Measurements from ENCODE around the gene GFPT2. TPM values are rescaled to one million over a fixed set of nuclear protein-coding genes. Genes with fewer than 3 reads are reported as not detected.

The GFPT2 gene
- total and polyA plus RNA-seq, 9 of the 15 experiments (the other 6 are each of a cell fraction or from before 2014, with no cell fraction given) = 0.07 to 0.14 (median 0.08) TPM; not detected in 6

DNA sequence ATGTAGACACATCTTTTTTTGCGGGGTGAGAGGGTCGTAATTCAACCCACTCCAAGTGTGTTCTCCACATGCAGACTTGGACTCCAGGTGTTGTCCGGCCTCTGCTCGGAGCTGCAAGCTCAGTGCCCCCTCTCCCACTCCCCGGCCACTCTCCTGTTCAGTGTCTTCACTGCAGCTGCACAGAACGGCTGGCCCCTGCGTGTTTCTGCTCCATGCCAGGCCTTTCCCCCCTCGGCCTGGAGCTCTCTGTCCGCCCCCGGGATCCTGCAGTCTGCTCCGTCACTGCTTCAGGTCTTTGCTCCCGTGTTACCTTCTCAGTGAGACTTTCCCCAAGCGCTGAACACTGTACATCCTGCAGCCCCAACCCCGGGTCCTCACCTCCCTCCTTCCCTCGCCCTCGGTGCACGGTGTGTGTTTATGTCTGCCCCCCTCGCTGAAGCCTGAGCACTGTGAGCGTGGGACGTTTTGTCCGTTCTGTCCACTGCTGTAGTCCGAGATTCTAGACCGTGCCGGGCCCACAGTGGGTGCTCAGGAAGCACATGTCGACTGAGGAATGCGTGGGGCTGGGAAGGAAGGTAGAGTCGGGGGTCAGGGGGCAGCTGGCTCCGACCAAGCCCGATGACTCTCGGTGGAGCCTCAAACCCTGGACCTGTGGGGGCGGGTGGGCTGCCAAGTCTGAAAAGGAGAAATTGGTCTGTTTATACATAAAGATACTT, 26.4 kb upstream of the GFPT2 start:
- ATAC-seq (no peak), DNase-seq (ENCODE audit: extremely low read depth in 1 of 4, low spot score in 3 of 4) (no peak), FAIRE-seq (no peak)
- no TSS peak for BruUV-seq (replicated peaks)
- H3K27ac ChIP-seq (ENCODE audit: extremely low read depth, low read depth, low read length) = no peak overlapping the region
- H3K79me2 ChIP-seq (ENCODE audit: control insufficient read depth, insufficient read depth, low read length) = no peaks in the 10 kb centered on the region
- H3K9me1 ChIP-seq (ENCODE audit: control insufficient read depth, insufficient read depth, low read length) = no peaks in the 10 kb centered on the region
- no peak overlapping the region for H3K4me2 ChIP-seq (ENCODE audit: insufficient read depth, low read length)
- H3K27me3 ChIP-seq (ENCODE audit: control insufficient read depth in 2 of 2, insufficient read depth in 2 of 2, low read length in 2 of 2) = peaks cover 53 to 94% of the 10 kb centered on the region in 2 experiments
- intact Hi-C loops (cut with micrococcal nuclease) = no loop called here
- H3K36me3 ChIP-seq (ENCODE audit: control insufficient read depth, insufficient read depth, low read length) = no peaks in the 10 kb centered on the region
- 6% methylated on average over 23 of the region's 31 CpGs for WGBS (ENCODE audit: insufficient coverage, low coverage, missing lambda C conversion rate)
- no peak overlapping the region for H3K4me3 ChIP-seq
- ChIA-PET CTCF (ENCODE audit: low intra/inter-chr PET ratio) (no interaction called here), POLR2A (interaction anchor here (0.7 to 0.9 kb wide), 2 partner anchors 8 to 27 kb away, joined by 3 read pairs; partner anchors contain the start of gene GFPT2)
- no peaks in the 10 kb centered on the region; a peak in 1 of 5 replicates for H3K4me1 ChIP-seq (replicated peaks in 1 of 2; ENCODE audit: control insufficient read depth in 2 of 2, insufficient read depth in 2 of 2, low read length in 2 of 2)
- 0 out of 2 replicates have a peak, but pooled peaks cover 3% of the 10 kb centered on the region for H4K20me1 ChIP-seq (replicated peaks; ENCODE audit: control insufficient read depth, insufficient read depth, low read length)
- H3K9ac ChIP-seq (ENCODE audit: insufficient read depth in 1 of 2, low read depth in 2 of 2, low read length in 2 of 2) = no peak overlapping the region
- in situ Hi-C loops (cut with MboI) = no loop called here
- H3K9me3 ChIP-seq (replicated peaks; ENCODE audit: control insufficient read depth, insufficient read depth, low read depth, low read length) = no peaks in the 10 kb centered on the region
- no peak for TF ChIP-seq ARID1B (IDR thresholded peaks at IDR 0.05)
- no peak for TF ChIP-seq SNIP1 (IDR thresholded peaks at IDR 0.05; ENCODE audit: low read depth)
- no peak for TF ChIP-seq SFPQ (IDR thresholded peaks at IDR 0.05; ENCODE audit: low read depth, low read length)
- no peak for TF ChIP-seq NR2C1 (IDR thresholded peaks at IDR 0.05)
- TF ChIP-seq NR2C1 (tag; IDR thresholded peaks at IDR 0.05) = no peak
- TF ChIP-seq MTA3 (IDR thresholded peaks at IDR 0.05; ENCODE audit: borderline replicate concordance) = no peak
- TF ChIP-seq, protein P1, sequence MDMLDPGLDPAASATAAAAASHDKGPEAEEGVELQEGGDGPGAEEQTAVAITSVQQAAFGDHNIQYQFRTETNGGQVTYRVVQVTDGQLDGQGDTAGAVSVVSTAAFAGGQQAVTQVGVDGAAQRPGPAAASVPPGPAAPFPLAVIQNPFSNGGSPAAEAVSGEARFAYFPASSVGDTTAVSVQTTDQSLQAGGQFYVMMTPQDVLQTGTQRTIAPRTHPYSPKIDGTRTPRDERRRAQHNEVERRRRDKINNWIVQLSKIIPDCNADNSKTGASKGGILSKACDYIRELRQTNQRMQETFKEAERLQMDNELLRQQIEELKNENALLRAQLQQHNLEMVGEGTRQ (CRISPR knock-in tag; IDR thresholded peaks at IDR 0.05) = no peak
- H2AFZ ChIP-seq (ENCODE audit: low read depth, low read length) = no peak overlapping the region

Data from K562 (cell line).